ENCODE data around the gene ABCA12. TPM values are rescaled to one million over a fixed set of nuclear protein-coding genes. Genes with fewer than 3 reads are reported as not detected.

The ABCA12 gene
- total and polyA plus RNA-seq, 2 donors (not counting 1 experiment from before 2014, with no cell fraction given): under 0.01 to 0.01 TPM

GRCh38 chr2:214985619-214986018, 152.8 kb downstream of the ABCA12 start:
- Histone ChIP-seq H3K4me3 (replicated peaks in 1 of 4; ENCODE audit: control extremely low read depth in 1 of 4, insufficient read depth in 1 of 4, low read depth in 3 of 4, low read length in 4 of 4) (no peak overlapping the region), H2AFZ (ENCODE audit: low read length) (no peak overlapping the region), H3K9me3 (ENCODE audit: control insufficient read depth, insufficient read depth, low read depth, low read length) (no peaks in the 10 kb centered on the region), H3K36me3 (ENCODE audit: control insufficient read depth, insufficient read depth, low read length) (no peaks in the 10 kb centered on the region), H4K20me1 (ENCODE audit: control insufficient read depth, extremely low read depth, insufficient read depth, low read length) (no peaks in the 10 kb centered on the region), H3K4me2 (ENCODE audit: extremely low read depth, insufficient read depth, low read length) (no peak overlapping the region), H3K27ac (ENCODE audit: insufficient read depth, low read length) (no peak overlapping the region), H3K9ac (ENCODE audit: insufficient read depth, low read length) (no peak overlapping the region), H3K79me2 (ENCODE audit: control insufficient read depth, insufficient read depth, low read length) (no peaks in the 10 kb centered on the region), H3K4me1 (ENCODE audit: control insufficient read depth, extremely low read depth, insufficient read depth, low read length) (no peaks in the 10 kb centered on the region), H3K27me3 (ENCODE audit: control insufficient read depth, insufficient read depth, low read length) (no peaks in the 10 kb centered on the region)
- no peak for DNase-seq (ENCODE audit: low read depth in 2 of 2)
- TF ChIP-seq EZH2 (IDR thresholded peaks at IDR 0.05; ENCODE audit: low read length, missing control alignments): no peak
- no peak for TF ChIP-seq CTCF (conservative IDR thresholded peaks at IDR 0.05 in 1 of 2, IDR thresholded peaks at IDR 0.05 in 1 of 2; ENCODE audit: low read depth in 1 of 2, low read length in 2 of 2)

DNA sequence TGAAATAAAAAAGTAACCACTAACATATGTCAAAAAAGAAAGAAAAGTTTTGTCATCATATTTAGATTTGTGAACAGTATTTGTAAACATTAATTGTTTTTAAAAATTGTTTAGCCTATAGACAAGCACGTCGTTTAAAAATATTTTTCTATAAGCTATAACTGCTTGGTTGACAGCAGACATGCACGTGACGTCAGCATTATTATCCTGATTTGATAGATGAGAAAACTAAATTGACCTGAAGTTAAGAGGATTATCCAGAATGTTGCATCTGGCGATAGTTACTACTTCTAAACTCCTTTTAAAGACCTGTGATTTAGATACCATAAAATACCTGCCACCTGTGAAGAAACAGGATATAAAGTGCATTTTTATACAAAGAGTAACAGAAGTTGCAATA, 172.0 kb downstream of the ABCA12 start:
- no peak overlapping the region for H3K4me3 ChIP-seq (replicated peaks in 1 of 4; ENCODE audit: control extremely low read depth in 1 of 4, insufficient read depth in 1 of 4, low read depth in 3 of 4, low read length in 4 of 4)
- no peak overlapping the region for H2AFZ ChIP-seq (ENCODE audit: low read length)
- no peak for DNase-seq (ENCODE audit: low read depth in 2 of 2)
- H3K9ac ChIP-seq (ENCODE audit: insufficient read depth, low read length): no peak overlapping the region
- H3K27me3 ChIP-seq (ENCODE audit: control insufficient read depth, insufficient read depth, low read length): no peaks in the 10 kb centered on the region
- H3K4me2 ChIP-seq (ENCODE audit: extremely low read depth, insufficient read depth, low read length): no peak overlapping the region
- no peak overlapping the region for H3K27ac ChIP-seq (ENCODE audit: insufficient read depth, low read length)
- no peaks in the 10 kb centered on the region for H4K20me1 ChIP-seq (ENCODE audit: control insufficient read depth, extremely low read depth, insufficient read depth, low read length)
- H3K79me2 ChIP-seq (ENCODE audit: control insufficient read depth, insufficient read depth, low read length): no peaks in the 10 kb centered on the region
- H3K36me3 ChIP-seq (ENCODE audit: control insufficient read depth, insufficient read depth, low read length): no peaks in the 10 kb centered on the region
- H3K9me3 ChIP-seq (ENCODE audit: control insufficient read depth, insufficient read depth, low read depth, low read length): no peaks in the 10 kb centered on the region
- TF ChIP-seq EZH2 (IDR thresholded peaks at IDR 0.05; ENCODE audit: low read length, missing control alignments) (no peak), CTCF (conservative IDR thresholded peaks at IDR 0.05 in 1 of 2, IDR thresholded peaks at IDR 0.05 in 1 of 2; ENCODE audit: low read depth in 1 of 2, low read length in 2 of 2) (no peak)
- no peaks in the 10 kb centered on the region for H3K4me1 ChIP-seq (ENCODE audit: control insufficient read depth, extremely low read depth, insufficient read depth, low read length)

GRCh38 chr2:214960677-214961076, 177.7 kb downstream of the ABCA12 start:
- no peak overlapping the region for H2AFZ ChIP-seq (ENCODE audit: low read length)
- H3K4me1 ChIP-seq (ENCODE audit: control insufficient read depth, extremely low read depth, insufficient read depth, low read length): no peaks in the 10 kb centered on the region
- H3K4me3 ChIP-seq (replicated peaks in 1 of 4; ENCODE audit: control extremely low read depth in 1 of 4, insufficient read depth in 1 of 4, low read depth in 3 of 4, low read length in 4 of 4): no peak overlapping the region
- no peak overlapping the region for H3K4me2 ChIP-seq (ENCODE audit: extremely low read depth, insufficient read depth, low read length)
- H3K79me2 ChIP-seq (ENCODE audit: control insufficient read depth, insufficient read depth, low read length): no peaks in the 10 kb centered on the region
- H4K20me1 ChIP-seq (ENCODE audit: control insufficient read depth, extremely low read depth, insufficient read depth, low read length): no peaks in the 10 kb centered on the region
- H3K27ac ChIP-seq (ENCODE audit: insufficient read depth, low read length): no peak overlapping the region
- H3K9me3 ChIP-seq (ENCODE audit: control insufficient read depth, insufficient read depth, low read depth, low read length): no peaks in the 10 kb centered on the region
- TF ChIP-seq EZH2 (IDR thresholded peaks at IDR 0.05; ENCODE audit: low read length, missing control alignments) (no peak), CTCF (conservative IDR thresholded peaks at IDR 0.05 in 1 of 2, IDR thresholded peaks at IDR 0.05 in 1 of 2; ENCODE audit: low read depth in 1 of 2, low read length in 2 of 2) (peak in 1 of 2 donors; percentile 21)
- H3K36me3 ChIP-seq (ENCODE audit: control insufficient read depth, insufficient read depth, low read length): no peaks in the 10 kb centered on the region
- H3K9ac ChIP-seq (ENCODE audit: insufficient read depth, low read length): no peak overlapping the region
- no peaks in the 10 kb centered on the region for H3K27me3 ChIP-seq (ENCODE audit: control insufficient read depth, insufficient read depth, low read length)
- DNase-seq (ENCODE audit: low read depth in 2 of 2): peak in 1 of 2 donors; percentile 11
